ENCODE results near the gene FHIT.

FHIT gene

DNA sequence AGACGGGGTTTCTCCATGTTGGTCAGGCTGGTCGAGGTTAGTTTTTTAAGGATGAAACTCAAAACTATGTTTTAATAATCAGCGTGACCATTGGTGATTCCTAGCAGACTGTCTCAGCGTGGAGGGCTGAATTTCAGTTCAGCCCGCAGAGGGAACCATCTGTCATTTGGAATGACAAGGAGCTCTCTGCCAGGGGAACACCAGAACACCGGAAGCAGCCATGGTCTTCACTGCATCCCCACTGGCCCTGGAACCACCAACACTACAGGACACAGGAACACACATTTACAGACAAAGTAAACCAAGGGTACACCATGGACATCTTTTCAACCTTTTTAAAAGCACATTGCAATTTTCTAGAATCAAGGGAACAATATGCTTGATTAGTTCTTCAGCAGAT is 424.7 kb downstream of the FHIT start:
- H3K27ac ChIP-seq (ENCODE audit: insufficient read depth, low read length, poor library complexity, severe bottlenecking): no peak overlapping the region
- H3K36me3 ChIP-seq (ENCODE audit: control insufficient read depth, insufficient read depth, low read length): no peaks in the 10 kb centered on the region
- DNase-seq: no peak
- H3K9me3 ChIP-seq (ENCODE audit: control insufficient read depth, low read length): no peaks in the 10 kb centered on the region
- H3K4me3 ChIP-seq (ENCODE audit: insufficient read depth, low read depth, low read length, poor library complexity, severe bottlenecking): no peak overlapping the region
- no peaks in the 10 kb centered on the region for H3K27me3 ChIP-seq (replicated peaks; ENCODE audit: control insufficient read depth, insufficient read depth, low read length, poor library complexity, severe bottlenecking)
- H3K4me1 ChIP-seq (ENCODE audit: control insufficient read depth, insufficient read depth, low read length, poor library complexity, severe bottlenecking): no peaks in the 10 kb centered on the region

DNA sequence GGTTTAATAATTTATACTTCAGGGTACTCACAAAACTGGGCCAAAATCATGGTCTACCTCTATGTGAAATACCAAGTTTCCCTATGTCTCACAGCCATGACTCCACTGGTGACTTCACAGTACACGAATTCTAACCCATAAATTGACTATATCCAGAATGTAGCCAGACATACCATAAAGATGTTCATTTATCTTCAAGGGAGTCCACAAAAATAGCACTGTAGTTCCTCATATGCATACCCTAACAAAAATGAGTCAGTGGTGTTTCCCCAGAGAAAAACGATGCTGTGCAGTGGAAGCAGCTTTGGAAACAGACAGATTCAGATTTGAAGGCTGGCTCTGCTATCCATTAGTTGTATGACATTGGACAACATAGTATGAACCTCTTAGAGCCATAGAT is 438.8 kb downstream of the FHIT start:
- Histone ChIP-seq H3K4me3 (ENCODE audit: insufficient read depth, low read depth, low read length, poor library complexity, severe bottlenecking) (no peak overlapping the region), H3K27ac (ENCODE audit: insufficient read depth, low read length, poor library complexity, severe bottlenecking) (no peak overlapping the region), H3K9me3 (ENCODE audit: control insufficient read depth, low read length) (no peaks in the 10 kb centered on the region), H3K27me3 (replicated peaks; ENCODE audit: control insufficient read depth, insufficient read depth, low read length, poor library complexity, severe bottlenecking) (no peaks in the 10 kb centered on the region), H3K4me1 (ENCODE audit: control insufficient read depth, insufficient read depth, low read length, poor library complexity, severe bottlenecking) (no peaks in the 10 kb centered on the region), H3K36me3 (ENCODE audit: control insufficient read depth, insufficient read depth, low read length) (no peaks in the 10 kb centered on the region)
- DNase-seq: no peak

DNA sequence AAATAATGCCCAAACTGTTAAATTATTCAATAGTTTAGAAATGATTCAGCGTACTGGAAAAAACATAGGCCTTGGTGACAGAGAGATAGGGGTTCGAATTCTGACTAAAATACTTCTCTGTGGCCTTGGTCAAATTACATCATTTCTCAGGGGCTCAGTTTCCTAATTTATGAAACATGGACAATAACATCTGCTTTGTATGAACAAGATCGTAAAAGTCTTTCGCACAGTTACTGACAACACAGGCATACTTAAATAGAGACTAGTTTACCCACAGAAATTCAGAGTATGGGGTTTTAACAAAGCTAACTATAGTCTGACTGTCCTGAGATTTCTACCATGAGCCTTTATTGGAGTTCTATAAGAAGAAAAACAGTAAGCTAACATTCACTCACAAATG is 440.4 kb downstream of the FHIT start:
- DNase-seq: no peak
- no peak overlapping the region for H3K4me3 ChIP-seq (ENCODE audit: insufficient read depth, low read depth, low read length, poor library complexity, severe bottlenecking)
- H3K9me3 ChIP-seq (ENCODE audit: control insufficient read depth, low read length): no peaks in the 10 kb centered on the region
- H3K36me3 ChIP-seq (ENCODE audit: control insufficient read depth, insufficient read depth, low read length): no peaks in the 10 kb centered on the region
- no peak overlapping the region for H3K27ac ChIP-seq (ENCODE audit: insufficient read depth, low read length, poor library complexity, severe bottlenecking)
- no peaks in the 10 kb centered on the region for H3K27me3 ChIP-seq (replicated peaks; ENCODE audit: control insufficient read depth, insufficient read depth, low read length, poor library complexity, severe bottlenecking)
- no peaks in the 10 kb centered on the region for H3K4me1 ChIP-seq (ENCODE audit: control insufficient read depth, insufficient read depth, low read length, poor library complexity, severe bottlenecking)

DNA sequence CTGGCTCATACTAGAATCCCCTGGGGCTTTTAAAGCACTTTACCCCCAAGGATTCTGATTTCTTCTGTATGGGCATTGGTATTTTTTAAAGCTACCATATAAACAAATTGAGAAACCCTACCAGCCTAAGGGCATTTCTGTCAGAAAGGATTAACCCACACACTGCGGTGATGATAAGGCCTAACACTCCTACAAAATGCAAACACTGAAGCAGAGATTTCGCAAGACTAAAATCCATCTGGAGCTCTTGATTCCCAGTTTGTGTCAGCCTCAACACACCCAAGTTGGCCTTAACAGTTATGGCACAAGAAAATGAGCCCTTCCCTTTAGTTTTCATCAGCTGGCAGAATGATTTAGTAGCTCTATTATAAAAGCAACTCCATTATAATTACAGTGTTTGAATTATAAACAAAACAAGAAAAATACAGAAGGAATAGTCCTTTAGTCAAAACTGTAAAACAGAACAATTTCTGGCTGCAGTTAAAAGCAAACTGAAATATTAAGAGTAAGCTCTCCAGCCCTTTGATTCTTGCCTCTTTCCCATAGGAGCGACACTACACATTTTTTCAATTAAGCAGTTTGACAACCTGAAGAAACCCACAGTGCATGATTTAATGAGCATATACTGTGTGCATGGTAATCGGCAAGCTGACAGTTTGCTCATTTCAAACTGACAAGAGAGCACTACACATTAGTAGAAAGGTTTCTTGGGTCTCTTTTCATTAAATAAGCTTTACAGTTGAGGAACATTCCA is 441.2 kb downstream of the FHIT start:
- H3K36me3 ChIP-seq (ENCODE audit: control insufficient read depth, insufficient read depth, low read length): no peaks in the 10 kb centered on the region
- no peak overlapping the region for H3K27ac ChIP-seq (ENCODE audit: insufficient read depth, low read length, poor library complexity, severe bottlenecking)
- no peak for DNase-seq
- no peaks in the 10 kb centered on the region for H3K9me3 ChIP-seq (ENCODE audit: control insufficient read depth, low read length)
- H3K27me3 ChIP-seq (replicated peaks; ENCODE audit: control insufficient read depth, insufficient read depth, low read length, poor library complexity, severe bottlenecking): no peaks in the 10 kb centered on the region
- H3K4me1 ChIP-seq (ENCODE audit: control insufficient read depth, insufficient read depth, low read length, poor library complexity, severe bottlenecking): no peaks in the 10 kb centered on the region
- no peak overlapping the region for H3K4me3 ChIP-seq (ENCODE audit: insufficient read depth, low read depth, low read length, poor library complexity, severe bottlenecking)

DNA sequence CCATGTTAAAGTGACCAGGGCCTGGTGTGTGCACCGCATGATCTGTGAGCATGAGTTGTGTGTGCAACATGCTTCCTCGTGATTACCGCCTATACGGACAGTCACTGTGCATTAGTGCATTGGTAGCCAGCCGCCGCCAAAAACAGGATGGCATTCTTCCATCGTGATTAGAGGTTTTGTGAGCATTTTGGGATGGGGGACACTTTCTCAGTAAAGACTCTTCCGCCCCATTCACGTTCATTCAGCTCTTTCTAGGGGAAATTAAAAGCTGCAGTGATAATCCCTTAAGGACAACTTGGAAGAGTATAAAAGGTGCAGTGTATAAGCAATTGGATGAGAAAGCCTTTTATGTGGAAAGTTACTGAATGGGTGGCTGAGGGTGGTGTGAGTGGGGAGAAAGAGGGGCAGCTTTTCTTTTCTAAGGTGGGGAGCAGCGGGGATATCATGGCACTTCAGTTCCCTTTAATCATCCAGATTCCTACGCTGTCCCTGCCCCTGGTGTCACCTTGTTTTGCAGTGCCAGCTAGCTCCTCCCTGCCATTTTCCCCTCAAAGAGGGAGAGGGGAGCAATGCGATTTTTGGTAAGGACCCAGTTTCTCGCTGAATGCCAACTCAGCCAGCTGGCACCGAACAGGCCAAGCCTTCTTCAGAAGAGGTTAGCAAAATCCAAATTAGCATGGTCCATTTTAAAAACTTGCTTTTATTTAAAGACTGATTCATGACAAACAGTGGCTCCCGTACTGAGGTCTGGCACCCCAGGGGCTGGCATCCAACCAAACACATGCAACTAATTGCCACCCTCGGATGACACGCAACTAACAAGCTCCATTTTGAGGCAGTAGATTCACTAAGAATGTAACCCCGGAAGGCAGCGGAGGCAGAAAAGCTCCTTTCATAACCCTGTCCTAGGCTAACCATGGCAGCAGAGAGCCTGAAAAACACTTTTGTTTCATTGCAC is 447.8 kb downstream of the FHIT start:
- DNase-seq: no peak
- Histone ChIP-seq H3K4me1 (ENCODE audit: control insufficient read depth, insufficient read depth, low read length, poor library complexity, severe bottlenecking) (no peaks in the 10 kb centered on the region), H3K4me3 (ENCODE audit: insufficient read depth, low read depth, low read length, poor library complexity, severe bottlenecking) (no peak overlapping the region)

DNA sequence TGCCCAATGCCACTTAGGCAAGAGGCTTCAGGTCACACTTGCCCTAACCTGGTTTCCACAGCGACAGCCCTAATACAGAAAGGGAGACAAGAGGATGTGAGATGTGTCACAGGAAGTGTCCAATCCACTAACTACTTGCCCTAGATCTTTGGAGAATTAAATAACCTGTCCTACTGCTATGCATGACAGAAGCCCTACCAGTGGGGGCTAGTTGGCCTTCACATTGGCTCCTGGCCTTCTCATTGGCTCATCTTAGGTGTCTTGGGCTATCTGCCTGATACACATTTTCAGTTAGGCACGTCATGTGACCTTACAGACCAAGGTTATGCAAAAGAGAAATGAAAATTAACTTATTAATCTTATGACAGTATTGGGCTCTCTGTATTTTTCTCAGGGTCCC is 449.9 kb downstream of the FHIT start:
- Histone ChIP-seq H3K4me3 (ENCODE audit: insufficient read depth, low read depth, low read length, poor library complexity, severe bottlenecking) (no peak overlapping the region), H3K27ac (ENCODE audit: insufficient read depth, low read length, poor library complexity, severe bottlenecking) (no peak overlapping the region), H3K4me1 (ENCODE audit: control insufficient read depth, insufficient read depth, low read length, poor library complexity, severe bottlenecking) (no peaks in the 10 kb centered on the region), H3K27me3 (replicated peaks; ENCODE audit: control insufficient read depth, insufficient read depth, low read length, poor library complexity, severe bottlenecking) (no peaks in the 10 kb centered on the region), H3K36me3 (ENCODE audit: control insufficient read depth, insufficient read depth, low read length) (no peaks in the 10 kb centered on the region), H3K9me3 (ENCODE audit: control insufficient read depth, low read length) (no peaks in the 10 kb centered on the region)
- DNase-seq: no peak

More for the DNA sequence above, 447.8 kb downstream of the FHIT start:
- Histone ChIP-seq H3K27ac (ENCODE audit: insufficient read depth, low read length, poor library complexity, severe bottlenecking) (no peak overlapping the region), H3K27me3 (replicated peaks; ENCODE audit: control insufficient read depth, insufficient read depth, low read length, poor library complexity, severe bottlenecking) (no peaks in the 10 kb centered on the region), H3K9me3 (ENCODE audit: control insufficient read depth, low read length) (no peaks in the 10 kb centered on the region), H3K36me3 (ENCODE audit: control insufficient read depth, insufficient read depth, low read length) (no peaks in the 10 kb centered on the region)

DNA sequence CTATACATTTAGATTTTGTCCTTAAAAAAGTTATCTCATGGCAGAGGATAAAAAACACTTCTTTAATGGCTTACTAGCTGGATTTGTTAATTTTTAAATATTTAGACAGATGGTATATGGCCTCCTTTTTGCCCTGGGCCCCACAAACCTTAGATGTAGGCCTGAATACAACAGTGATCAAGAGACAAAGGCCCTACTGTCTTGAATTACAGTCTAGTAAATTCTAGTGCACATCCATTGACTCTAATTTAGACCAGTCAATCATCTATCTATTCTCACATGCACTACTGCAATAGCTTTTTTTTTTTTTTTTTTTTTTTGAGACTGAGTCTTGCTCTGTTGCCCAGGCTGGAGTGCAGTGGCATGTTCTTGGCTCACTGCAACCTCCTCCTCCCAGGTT is 452.8 kb downstream of the FHIT start:
- Histone ChIP-seq H3K27ac (ENCODE audit: insufficient read depth, low read length, poor library complexity, severe bottlenecking) (no peak overlapping the region), H3K36me3 (ENCODE audit: control insufficient read depth, insufficient read depth, low read length) (no peaks in the 10 kb centered on the region), H3K9me3 (ENCODE audit: control insufficient read depth, low read length) (no peaks in the 10 kb centered on the region), H3K4me3 (ENCODE audit: insufficient read depth, low read depth, low read length, poor library complexity, severe bottlenecking) (no peak overlapping the region), H3K27me3 (replicated peaks; ENCODE audit: control insufficient read depth, insufficient read depth, low read length, poor library complexity, severe bottlenecking) (no peaks in the 10 kb centered on the region), H3K4me1 (ENCODE audit: control insufficient read depth, insufficient read depth, low read length, poor library complexity, severe bottlenecking) (no peaks in the 10 kb centered on the region)
- DNase-seq: no peak

DNA sequence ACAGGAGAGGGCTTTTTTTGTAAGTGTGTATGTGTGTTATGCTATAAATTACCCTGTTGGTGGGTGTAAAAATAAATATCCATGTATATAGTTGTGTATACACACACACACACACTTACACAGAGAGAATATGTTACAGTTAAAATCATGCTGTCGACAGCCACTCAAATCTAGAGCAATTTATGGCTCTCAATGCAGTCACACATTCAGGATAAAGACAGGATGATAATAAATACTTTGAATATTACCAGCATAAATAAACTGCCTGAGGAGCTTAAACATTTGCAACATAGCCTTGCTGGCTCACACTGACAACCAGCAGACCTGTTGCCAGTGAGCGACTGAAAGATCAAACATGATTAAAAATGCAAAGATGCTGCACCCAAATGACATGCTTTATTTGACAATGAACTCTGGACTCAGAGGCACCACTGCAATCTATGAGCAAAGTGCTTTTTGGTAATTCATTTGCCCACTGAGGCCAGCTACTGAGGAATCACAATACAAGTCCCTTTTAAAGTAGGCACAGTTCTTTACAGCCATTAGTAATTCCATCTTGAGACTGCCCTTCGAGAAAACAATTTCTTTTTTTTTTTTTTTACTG is 458.9 kb downstream of the FHIT start:
- H3K9me3 ChIP-seq (ENCODE audit: control insufficient read depth, low read length): no peaks in the 10 kb centered on the region
- no peaks in the 10 kb centered on the region for H3K36me3 ChIP-seq (ENCODE audit: control insufficient read depth, insufficient read depth, low read length)
- no peak overlapping the region for H3K27ac ChIP-seq (ENCODE audit: insufficient read depth, low read length, poor library complexity, severe bottlenecking)
- DNase-seq: no peak
- H3K27me3 ChIP-seq (replicated peaks; ENCODE audit: control insufficient read depth, insufficient read depth, low read length, poor library complexity, severe bottlenecking): no peaks in the 10 kb centered on the region
- no peaks in the 10 kb centered on the region for H3K4me1 ChIP-seq (ENCODE audit: control insufficient read depth, insufficient read depth, low read length, poor library complexity, severe bottlenecking)
- H3K4me3 ChIP-seq (ENCODE audit: insufficient read depth, low read depth, low read length, poor library complexity, severe bottlenecking): no peak overlapping the region

DNA sequence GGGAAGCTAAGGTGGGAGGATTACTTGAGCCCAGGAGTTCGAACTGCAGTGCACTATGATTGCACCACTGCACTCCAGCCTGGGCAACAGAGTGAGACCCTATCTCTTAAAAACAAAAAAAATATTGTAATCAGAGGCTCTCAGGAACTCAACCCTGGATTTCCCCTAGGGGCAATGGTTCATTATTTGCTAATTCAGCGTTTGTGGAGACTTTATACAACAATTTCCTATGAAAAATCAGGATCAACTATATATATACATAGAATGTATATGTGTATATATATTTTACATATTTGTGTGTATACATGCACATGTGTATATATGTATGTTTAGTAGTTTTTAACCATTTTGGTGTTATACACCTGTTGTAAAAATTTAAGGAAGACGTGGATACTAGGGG is 463.1 kb downstream of the FHIT start:
- H3K27ac ChIP-seq (ENCODE audit: insufficient read depth, low read length, poor library complexity, severe bottlenecking): no peak overlapping the region
- no peaks in the 10 kb centered on the region for H3K9me3 ChIP-seq (ENCODE audit: control insufficient read depth, low read length)
- no peaks in the 10 kb centered on the region for H3K27me3 ChIP-seq (replicated peaks; ENCODE audit: control insufficient read depth, insufficient read depth, low read length, poor library complexity, severe bottlenecking)
- no peak for DNase-seq
- no peak overlapping the region for H3K4me3 ChIP-seq (ENCODE audit: insufficient read depth, low read depth, low read length, poor library complexity, severe bottlenecking)
- no peaks in the 10 kb centered on the region for H3K4me1 ChIP-seq (ENCODE audit: control insufficient read depth, insufficient read depth, low read length, poor library complexity, severe bottlenecking)
- no peaks in the 10 kb centered on the region for H3K36me3 ChIP-seq (ENCODE audit: control insufficient read depth, insufficient read depth, low read length)

DNA sequence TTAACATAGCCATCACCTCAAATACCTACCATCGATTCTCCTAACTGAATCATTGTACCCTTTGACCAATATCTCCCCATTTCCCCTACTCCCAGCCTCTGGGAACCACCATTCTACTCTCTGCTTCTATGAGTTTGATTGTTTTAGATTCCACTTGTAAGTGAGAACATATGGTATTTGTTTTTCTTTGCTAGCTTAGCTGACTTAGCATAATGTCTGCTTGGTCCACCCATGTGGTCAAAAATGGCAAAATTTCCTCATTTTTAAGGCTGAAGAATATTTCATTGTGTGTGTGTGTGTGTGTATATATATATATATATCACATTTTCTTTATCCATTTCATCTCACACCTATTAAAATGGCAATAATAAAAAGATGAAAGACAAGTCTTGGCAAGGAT is 469.3 kb downstream of the FHIT start:
- Histone ChIP-seq H3K4me1 (ENCODE audit: control insufficient read depth, insufficient read depth, low read length, poor library complexity, severe bottlenecking) (no peaks in the 10 kb centered on the region), H3K9me3 (ENCODE audit: control insufficient read depth, low read length) (no peaks in the 10 kb centered on the region)
- no peak for DNase-seq

More for the DNA sequence above, 469.3 kb downstream of the FHIT start:
- Histone ChIP-seq H3K27ac (ENCODE audit: insufficient read depth, low read length, poor library complexity, severe bottlenecking) (no peak overlapping the region), H3K36me3 (ENCODE audit: control insufficient read depth, insufficient read depth, low read length) (no peaks in the 10 kb centered on the region), H3K27me3 (replicated peaks; ENCODE audit: control insufficient read depth, insufficient read depth, low read length, poor library complexity, severe bottlenecking) (no peaks in the 10 kb centered on the region), H3K4me3 (ENCODE audit: insufficient read depth, low read depth, low read length, poor library complexity, severe bottlenecking) (no peak overlapping the region)
